ENCODE data around the gene USP5.
"Not testable (repeated sequence)": the region's sequence is repeated elsewhere in the genome, so short reads cannot be mapped to it uniquely, and the experiment has no call there.

USP5 gene

DNA sequence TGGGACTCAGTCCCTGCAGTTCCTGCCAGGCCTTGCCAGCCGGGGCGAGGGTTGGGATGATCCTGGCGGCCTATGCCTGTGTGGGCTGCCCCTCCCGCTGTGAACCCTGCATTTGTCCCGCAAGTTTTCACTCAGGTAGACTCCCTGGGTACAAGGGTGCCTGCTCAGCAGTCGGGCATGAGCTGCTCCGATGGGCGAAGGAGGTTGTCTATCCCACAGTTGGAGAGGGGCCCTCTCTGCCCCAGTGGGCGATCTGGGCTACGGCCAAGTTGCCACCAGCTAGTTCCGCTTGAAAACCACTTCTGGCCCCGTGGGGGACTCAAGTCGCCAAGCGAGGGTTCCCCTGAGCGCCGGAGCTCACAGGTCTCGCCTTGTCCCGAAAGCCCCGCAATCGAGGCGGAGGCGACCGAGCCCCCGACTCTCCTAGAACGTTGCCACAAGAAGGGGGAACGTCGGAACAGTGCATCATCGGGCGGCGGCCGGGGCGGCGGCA lies 15.0 kb downstream of the USP5 start:
- no peak for DNase-seq (ENCODE audit: low read depth)
- TF ChIP-seq, protein P1, sequence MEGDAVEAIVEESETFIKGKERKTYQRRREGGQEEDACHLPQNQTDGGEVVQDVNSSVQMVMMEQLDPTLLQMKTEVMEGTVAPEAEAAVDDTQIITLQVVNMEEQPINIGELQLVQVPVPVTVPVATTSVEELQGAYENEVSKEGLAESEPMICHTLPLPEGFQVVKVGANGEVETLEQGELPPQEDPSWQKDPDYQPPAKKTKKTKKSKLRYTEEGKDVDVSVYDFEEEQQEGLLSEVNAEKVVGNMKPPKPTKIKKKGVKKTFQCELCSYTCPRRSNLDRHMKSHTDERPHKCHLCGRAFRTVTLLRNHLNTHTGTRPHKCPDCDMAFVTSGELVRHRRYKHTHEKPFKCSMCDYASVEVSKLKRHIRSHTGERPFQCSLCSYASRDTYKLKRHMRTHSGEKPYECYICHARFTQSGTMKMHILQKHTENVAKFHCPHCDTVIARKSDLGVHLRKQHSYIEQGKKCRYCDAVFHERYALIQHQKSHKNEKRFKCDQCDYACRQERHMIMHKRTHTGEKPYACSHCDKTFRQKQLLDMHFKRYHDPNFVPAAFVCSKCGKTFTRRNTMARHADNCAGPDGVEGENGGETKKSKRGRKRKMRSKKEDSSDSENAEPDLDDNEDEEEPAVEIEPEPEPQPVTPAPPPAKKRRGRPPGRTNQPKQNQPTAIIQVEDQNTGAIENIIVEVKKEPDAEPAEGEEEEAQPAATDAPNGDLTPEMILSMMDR (conservative IDR thresholded peaks at IDR 0.05; ENCODE audit: low read depth, low read length) = no peak
- H3K4me3 ChIP-seq (ENCODE audit: low read length) = peak overlapping the region; percentile 94

DNA sequence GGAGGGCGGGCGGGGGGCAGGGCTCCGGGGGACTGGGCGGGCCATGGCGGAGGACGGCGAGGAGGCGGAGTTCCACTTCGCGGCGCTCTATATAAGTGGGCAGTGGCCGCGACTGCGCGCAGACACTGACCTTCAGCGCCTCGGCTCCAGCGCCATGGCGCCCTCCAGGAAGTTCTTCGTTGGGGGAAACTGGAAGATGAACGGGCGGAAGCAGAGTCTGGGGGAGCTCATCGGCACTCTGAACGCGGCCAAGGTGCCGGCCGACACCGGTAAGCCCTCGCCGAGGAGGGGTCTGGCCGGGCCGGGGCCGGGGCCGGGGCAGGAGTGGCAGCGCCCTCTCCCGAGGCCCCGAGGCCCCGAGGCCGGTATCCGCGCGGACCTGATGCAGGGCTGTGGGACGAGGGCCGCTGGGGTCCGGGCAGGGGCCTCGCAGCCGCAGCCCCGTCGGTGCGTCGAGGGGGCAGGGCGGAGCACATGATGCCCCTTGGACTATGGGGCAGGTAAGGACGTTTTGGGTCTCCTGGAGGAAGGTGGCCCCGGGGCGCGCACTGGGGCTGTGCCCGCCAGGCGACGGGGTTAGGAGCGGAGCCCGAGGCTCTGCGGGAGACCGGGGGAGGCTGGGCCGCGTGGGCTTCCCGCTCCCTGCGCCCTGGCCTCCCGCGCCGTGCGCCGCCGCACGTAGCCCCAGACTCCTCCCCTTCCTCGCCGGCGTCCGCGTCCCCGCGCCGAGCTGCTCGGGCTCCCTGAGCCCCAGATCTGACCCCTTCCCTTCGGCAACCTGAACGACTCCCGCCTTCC lies 15.7 kb downstream of the USP5 start, which contains the start of gene TPI1:
TPI1 (plus strand) TSS at position 119 of the 798 bp plus-strand sequence; CDS start at position 155, 36 bp downstream.
- TF ChIP-seq, protein P1 (conservative IDR thresholded peaks at IDR 0.05; ENCODE audit: low read depth, low read length) = no peak
- no peak for DNase-seq (ENCODE audit: low read depth)
- H3K4me3 ChIP-seq (ENCODE audit: low read length) = peak within 1 kb of the TSS; percentile 94

DNA sequence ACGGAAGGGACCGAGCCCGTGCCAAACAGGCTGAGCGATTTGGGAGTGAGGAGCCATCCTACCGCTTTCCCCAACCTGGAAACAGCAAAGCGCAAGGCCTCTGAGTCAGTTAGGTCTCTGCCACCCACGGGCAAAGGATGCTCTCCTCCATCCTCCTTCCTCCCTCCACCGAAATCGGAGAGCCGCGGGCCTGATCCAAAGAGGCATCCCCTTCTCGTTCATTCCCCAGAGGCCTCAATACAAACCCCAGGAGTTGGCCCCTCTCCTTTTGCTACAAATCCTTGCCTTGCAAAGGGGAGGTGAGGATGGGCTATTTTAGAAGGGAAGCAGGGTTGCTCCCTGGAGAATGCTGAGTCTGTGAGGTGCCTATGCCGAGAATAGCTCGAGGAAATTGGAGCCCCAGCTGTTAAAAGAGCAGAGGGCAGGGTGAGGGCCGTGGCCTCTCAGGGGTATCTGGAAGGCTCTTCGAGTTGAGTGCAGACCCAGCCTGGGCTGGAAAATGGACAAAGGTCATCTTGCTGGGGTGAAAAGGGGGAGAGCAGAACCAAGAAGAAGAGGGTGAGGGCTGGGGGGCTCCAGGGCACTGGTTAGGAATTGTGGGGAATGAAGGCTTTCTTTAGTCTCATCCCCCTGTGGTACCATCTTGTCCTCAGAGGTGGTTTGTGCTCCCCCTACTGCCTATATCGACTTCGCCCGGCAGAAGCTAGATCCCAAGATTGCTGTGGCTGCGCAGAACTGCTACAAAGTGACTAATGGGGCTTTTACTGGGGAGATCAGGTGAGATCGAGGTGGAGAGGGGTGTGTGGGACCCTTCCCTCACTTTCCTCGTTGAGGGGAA lies 16.5 kb downstream of the USP5 start:
- no peak for DNase-seq (ENCODE audit: low read depth)
- TF ChIP-seq, protein P1 (conservative IDR thresholded peaks at IDR 0.05; ENCODE audit: low read depth, low read length) = peak; percentile 48
- H3K4me3 ChIP-seq (ENCODE audit: low read length) = peak overlapping the region; percentile 94

DNA sequence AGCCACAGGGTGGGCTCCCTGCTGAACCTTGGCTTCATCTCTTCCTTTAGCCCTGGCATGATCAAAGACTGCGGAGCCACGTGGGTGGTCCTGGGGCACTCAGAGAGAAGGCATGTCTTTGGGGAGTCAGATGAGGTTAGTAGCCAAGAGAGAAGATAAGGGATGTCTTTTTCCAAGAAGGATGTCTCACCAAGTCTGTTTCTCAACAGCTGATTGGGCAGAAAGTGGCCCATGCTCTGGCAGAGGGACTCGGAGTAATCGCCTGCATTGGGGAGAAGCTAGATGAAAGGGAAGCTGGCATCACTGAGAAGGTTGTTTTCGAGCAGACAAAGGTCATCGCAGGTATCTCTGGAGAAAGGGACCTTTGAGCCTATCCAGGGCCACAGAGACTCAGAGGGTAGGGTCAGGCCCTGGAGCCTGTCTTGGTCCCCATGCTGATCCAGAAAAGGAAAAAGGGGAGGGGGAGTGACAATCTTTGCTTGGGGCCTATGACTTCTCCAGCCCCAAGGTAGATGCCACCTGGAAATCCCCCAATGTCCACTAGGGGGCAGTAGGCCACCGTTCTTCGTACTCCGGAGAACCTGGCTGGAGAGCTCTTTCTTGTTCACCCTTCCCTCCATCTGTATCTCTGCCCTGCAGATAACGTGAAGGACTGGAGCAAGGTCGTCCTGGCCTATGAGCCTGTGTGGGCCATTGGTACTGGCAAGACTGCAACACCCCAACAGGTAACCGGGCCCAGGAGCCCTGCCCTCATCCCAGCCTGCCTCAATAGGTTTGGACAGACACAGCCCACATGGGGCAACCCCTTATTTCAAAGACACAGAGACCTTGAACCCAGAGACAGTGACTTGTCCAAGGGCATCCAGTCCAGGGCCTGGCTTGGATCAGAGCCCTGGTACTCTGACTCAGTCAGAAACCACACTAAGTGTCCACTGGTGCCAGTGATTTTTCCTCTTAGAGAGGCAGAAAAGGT lies 17.4 kb downstream of the USP5 start:
- TF ChIP-seq, protein P1 (conservative IDR thresholded peaks at IDR 0.05; ENCODE audit: low read depth, low read length) = peak; percentile 93
- H3K4me3 ChIP-seq (ENCODE audit: low read length) = peak overlapping the region; percentile 94
- DNase-seq (ENCODE audit: low read depth) = no peak

DNA sequence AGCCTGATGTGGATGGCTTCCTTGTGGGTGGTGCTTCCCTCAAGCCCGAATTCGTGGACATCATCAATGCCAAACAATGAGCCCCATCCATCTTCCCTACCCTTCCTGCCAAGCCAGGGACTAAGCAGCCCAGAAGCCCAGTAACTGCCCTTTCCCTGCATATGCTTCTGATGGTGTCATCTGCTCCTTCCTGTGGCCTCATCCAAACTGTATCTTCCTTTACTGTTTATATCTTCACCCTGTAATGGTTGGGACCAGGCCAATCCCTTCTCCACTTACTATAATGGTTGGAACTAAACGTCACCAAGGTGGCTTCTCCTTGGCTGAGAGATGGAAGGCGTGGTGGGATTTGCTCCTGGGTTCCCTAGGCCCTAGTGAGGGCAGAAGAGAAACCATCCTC lies 18.4 kb downstream of the USP5 start:
- not testable (repeated sequence) for H3K4me3 ChIP-seq (ENCODE audit: low read length); DNase-seq (ENCODE audit: low read depth)

DNA sequence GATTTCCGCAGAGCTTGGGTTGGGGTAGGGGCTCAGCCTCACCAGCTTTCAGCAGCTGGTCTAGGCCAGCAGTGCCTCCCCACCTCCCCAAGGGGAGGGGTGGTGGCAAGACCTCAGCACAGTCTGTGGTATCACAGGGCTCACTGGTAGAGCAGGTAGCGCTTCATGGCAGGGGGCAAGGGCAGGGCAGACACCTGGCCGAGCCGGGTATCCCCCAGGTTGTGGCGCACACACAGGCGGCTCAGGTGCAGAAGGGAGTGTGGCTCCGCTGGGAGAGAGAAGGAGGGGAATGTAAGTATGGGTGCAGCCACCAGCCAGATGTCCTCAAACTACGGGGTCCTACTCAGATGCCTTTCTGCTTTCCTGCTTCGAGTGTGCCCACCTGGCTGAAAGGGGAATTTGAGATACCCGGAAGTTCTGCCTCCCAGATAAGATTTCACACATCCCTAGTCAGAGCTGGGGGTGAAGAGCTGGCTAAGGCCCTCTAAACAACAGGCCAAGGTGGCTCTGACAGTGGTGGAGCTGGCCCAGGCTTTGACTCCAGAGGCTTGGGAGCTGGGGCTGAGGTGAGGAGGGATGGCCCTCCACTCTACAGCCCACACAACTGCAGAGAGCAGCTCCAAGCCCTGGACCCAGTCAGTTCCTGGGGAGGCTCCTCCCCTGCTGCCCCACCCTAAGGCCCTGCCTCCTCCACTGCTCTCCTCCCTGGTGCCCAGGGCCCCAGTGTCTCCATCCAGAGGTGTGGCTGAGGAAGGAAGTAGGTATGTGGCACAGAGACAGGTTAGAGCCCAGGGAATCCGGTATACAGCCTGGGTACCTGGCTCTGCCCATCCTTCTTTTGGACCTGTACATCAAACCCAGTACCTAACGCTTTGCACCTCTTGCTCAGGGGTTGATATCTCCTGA lies 19.4 kb downstream of the USP5 start:
- DNase-seq (ENCODE audit: low read depth) = no peak
- TF ChIP-seq, protein P1 (conservative IDR thresholded peaks at IDR 0.05; ENCODE audit: low read depth, low read length) = no peak
- H3K4me3 ChIP-seq (ENCODE audit: low read length) = peak overlapping the region; percentile 78

Data from retinal pigment epithelial cell (primary cell).